ENCODE data around the gene ATAD3C. TPM values are rescaled to one million over a fixed set of nuclear protein-coding genes. Genes with fewer than 3 reads are reported as not detected.

The ATAD3C gene
- total and polyA plus RNA-seq, 10 of the 15 experiments (the other 5 are each of a cell fraction or from before 2014, with no cell fraction given), result 0.03 to 3.1 (median 0.86) TPM

Other genes starting within 250 kb of the ATAD3C start
Only the 7 nearest of the 28 such genes appear.
- gene AURKAIP1, start 74.5 kb upstream of the ATAD3C start, total RNA-seq (2014; rRNA removed), result 146 and 177 TPM in 2 replicates
- gene AURKAIP1, start 74.5 kb upstream of the ATAD3C start, total RNA-seq (2014; rRNA removed; fragmentation: Illumina TruSeq; extraction: Trizol), result 30.2 and 37.4 TPM in 2 replicates
- gene AURKAIP1, start 74.5 kb upstream of the ATAD3C start, total RNA-seq (2021), result 198 and 210 TPM in 2 replicates
- gene AURKAIP1, start 74.5 kb upstream of the ATAD3C start, polyA plus RNA-seq (2011; rRNA removed), result 38.3 and 66.8 TPM in 2 replicates
- gene AURKAIP1, start 74.5 kb upstream of the ATAD3C start, polyA plus RNA-seq (2014; fragmentation: Illumina TruSeq; extraction: Trizol), result 3.9 and 26.5 TPM in 2 replicates
- gene AURKAIP1, start 74.5 kb upstream of the ATAD3C start, polyA plus RNA-seq (2014; fragmentation: Nextera tagmentation; extraction: Ambion mirVana), result 10 to 100 TPM in 1 of 2 experiments, 1 to 10 TPM in 1; 6.5 to 26.6 TPM
- gene AURKAIP1, start 74.5 kb upstream of the ATAD3C start, polyA plus RNA-seq (2014; rRNA removed), result 173 and 210 TPM in 2 replicates
- 100 to 1,000 TPM; 341 to 366 TPM for gene AURKAIP1, start 74.5 kb upstream of the ATAD3C start, polyA plus RNA-seq (2016; fragmentation: Nextera tagmentation; extraction: Ambion mirVana)
- 102 and 106 TPM in 2 replicates for gene CCNL2, start 50.4 kb upstream of the ATAD3C start, total RNA-seq (2014; rRNA removed)
- 42.5 and 43.2 TPM in 2 replicates for gene CCNL2, start 50.4 kb upstream of the ATAD3C start, total RNA-seq (2014; rRNA removed; fragmentation: Illumina TruSeq; extraction: Trizol)
- gene CCNL2, start 50.4 kb upstream of the ATAD3C start, total RNA-seq (2021), result 83.8 and 101 TPM in 2 replicates
- 112 and 115 TPM in 2 replicates for gene CCNL2, start 50.4 kb upstream of the ATAD3C start, polyA plus RNA-seq (2011; rRNA removed)
- gene CCNL2, start 50.4 kb upstream of the ATAD3C start, polyA plus RNA-seq (2014; fragmentation: Illumina TruSeq; extraction: Trizol), result 33.7 and 54.3 TPM in 2 replicates
- gene CCNL2, start 50.4 kb upstream of the ATAD3C start, polyA plus RNA-seq (2014; fragmentation: Nextera tagmentation; extraction: Ambion mirVana), result 1 to 10 TPM; 2.1 to 5.5 TPM
- gene CCNL2, start 50.4 kb upstream of the ATAD3C start, polyA plus RNA-seq (2014; rRNA removed), result 143 and 153 TPM in 2 replicates
- gene CCNL2, start 50.4 kb upstream of the ATAD3C start, polyA plus RNA-seq (2016; fragmentation: Nextera tagmentation; extraction: Ambion mirVana), result 100 to 1,000 TPM; 100 to 102 TPM
- gene MRPL20, start 42.4 kb upstream of the ATAD3C start, total RNA-seq (2014; rRNA removed), result 205 and 223 TPM in 2 replicates
- 132 and 153 TPM in 2 replicates for gene MRPL20, start 42.4 kb upstream of the ATAD3C start, total RNA-seq (2014; rRNA removed; fragmentation: Illumina TruSeq; extraction: Trizol)
- 141 and 149 TPM in 2 replicates for gene MRPL20, start 42.4 kb upstream of the ATAD3C start, total RNA-seq (2021)
- 143 and 146 TPM in 2 replicates for gene MRPL20, start 42.4 kb upstream of the ATAD3C start, polyA plus RNA-seq (2011; rRNA removed)
- 115 and 129 TPM in 2 replicates for gene MRPL20, start 42.4 kb upstream of the ATAD3C start, polyA plus RNA-seq (2014; fragmentation: Illumina TruSeq; extraction: Trizol)
- 100 to 1,000 TPM; 519 to 525 TPM for gene MRPL20, start 42.4 kb upstream of the ATAD3C start, polyA plus RNA-seq (2014; fragmentation: Nextera tagmentation; extraction: Ambion mirVana)
- gene MRPL20, start 42.4 kb upstream of the ATAD3C start, polyA plus RNA-seq (2014; rRNA removed), result 287 and 301 TPM in 2 replicates
- 100 to 1,000 TPM; 366 to 375 TPM for gene MRPL20, start 42.4 kb upstream of the ATAD3C start, polyA plus RNA-seq (2016; fragmentation: Nextera tagmentation; extraction: Ambion mirVana)
- gene ANKRD65, start 28.4 kb upstream of the ATAD3C start, total RNA-seq (2014; rRNA removed), result 0.17 and 0.33 TPM in 2 replicates
- gene ANKRD65, start 28.4 kb upstream of the ATAD3C start, total RNA-seq (2014; rRNA removed; fragmentation: Illumina TruSeq; extraction: Trizol), result 0.18 and 0.45 TPM in 2 replicates
- 0.96 and 1.2 TPM in 2 replicates for gene ANKRD65, start 28.4 kb upstream of the ATAD3C start, total RNA-seq (2021)
- 0.12 and 0.24 TPM in 2 replicates for gene ANKRD65, start 28.4 kb upstream of the ATAD3C start, polyA plus RNA-seq (2011; rRNA removed)
- gene ANKRD65, start 28.4 kb upstream of the ATAD3C start, polyA plus RNA-seq (2014; fragmentation: Illumina TruSeq; extraction: Trizol), result 0.14 and 0.29 TPM in 2 replicates
- gene ANKRD65, start 28.4 kb upstream of the ATAD3C start, polyA plus RNA-seq (2014; fragmentation: Nextera tagmentation; extraction: Ambion mirVana), result under 1 TPM; 0.05 to 0.15 TPM
- gene ANKRD65, start 28.4 kb upstream of the ATAD3C start, polyA plus RNA-seq (2014; rRNA removed), result 0.86 and 0.94 TPM in 2 replicates
- gene ANKRD65, start 28.4 kb upstream of the ATAD3C start, polyA plus RNA-seq (2016; fragmentation: Nextera tagmentation; extraction: Ambion mirVana), result 1 to 10 TPM; 1.8 to 2.8 TPM
- gene VWA1, start 14.0 kb upstream of the ATAD3C start, total RNA-seq (2014; rRNA removed), result 0.40 and 0.71 TPM in 2 replicates
- gene VWA1, start 14.0 kb upstream of the ATAD3C start, total RNA-seq (2014; rRNA removed; fragmentation: Illumina TruSeq; extraction: Trizol), result 0.13 and 0.14 TPM in 2 replicates
- 1.7 and 1.8 TPM in 2 replicates for gene VWA1, start 14.0 kb upstream of the ATAD3C start, total RNA-seq (2021)
- 0.45 and 1.1 TPM in 2 replicates for gene VWA1, start 14.0 kb upstream of the ATAD3C start, polyA plus RNA-seq (2011; rRNA removed)
- 0.03 TPM in 1 of 2 replicates, not detected in the other for gene VWA1, start 14.0 kb upstream of the ATAD3C start, polyA plus RNA-seq (2014; fragmentation: Illumina TruSeq; extraction: Trizol)
- gene VWA1, start 14.0 kb upstream of the ATAD3C start, polyA plus RNA-seq (2014; fragmentation: Nextera tagmentation; extraction: Ambion mirVana), result under 1 TPM in 1 of 2 experiments, not detected in 1; 0.02 TPM
- 0.40 and 0.56 TPM in 2 replicates for gene VWA1, start 14.0 kb upstream of the ATAD3C start, polyA plus RNA-seq (2014; rRNA removed)
- gene VWA1, start 14.0 kb upstream of the ATAD3C start, polyA plus RNA-seq (2016; fragmentation: Nextera tagmentation; extraction: Ambion mirVana), result under 1 TPM in 1 of 2 experiments, not detected in 1; 0.24 TPM
- gene ATAD3B, start 22.1 kb downstream of the ATAD3C start, total RNA-seq (2014; rRNA removed), result 29.7 and 35.7 TPM in 2 replicates
- gene ATAD3B, start 22.1 kb downstream of the ATAD3C start, total RNA-seq (2014; rRNA removed; fragmentation: Illumina TruSeq; extraction: Trizol), result 9.3 and 10.7 TPM in 2 replicates
- 32.9 and 36.8 TPM in 2 replicates for gene ATAD3B, start 22.1 kb downstream of the ATAD3C start, total RNA-seq (2021)
- gene ATAD3B, start 22.1 kb downstream of the ATAD3C start, polyA plus RNA-seq (2011; rRNA removed), result 7.6 and 14.0 TPM in 2 replicates
- 2.1 and 5.8 TPM in 2 replicates for gene ATAD3B, start 22.1 kb downstream of the ATAD3C start, polyA plus RNA-seq (2014; fragmentation: Illumina TruSeq; extraction: Trizol)
- under 1 TPM; 0.03 to 0.73 TPM for gene ATAD3B, start 22.1 kb downstream of the ATAD3C start, polyA plus RNA-seq (2014; fragmentation: Nextera tagmentation; extraction: Ambion mirVana)
- gene ATAD3B, start 22.1 kb downstream of the ATAD3C start, polyA plus RNA-seq (2014; rRNA removed), result 38.8 and 52.5 TPM in 2 replicates
- 10 to 100 TPM; 33.7 to 35.1 TPM for gene ATAD3B, start 22.1 kb downstream of the ATAD3C start, polyA plus RNA-seq (2016; fragmentation: Nextera tagmentation; extraction: Ambion mirVana)
- 56.1 and 58.6 TPM in 2 replicates for gene ATAD3A, start 62.5 kb downstream of the ATAD3C start, total RNA-seq (2014; rRNA removed)
- gene ATAD3A, start 62.5 kb downstream of the ATAD3C start, total RNA-seq (2014; rRNA removed; fragmentation: Illumina TruSeq; extraction: Trizol), result 16.9 and 24.6 TPM in 2 replicates
- gene ATAD3A, start 62.5 kb downstream of the ATAD3C start, total RNA-seq (2021), result 66.8 and 76.4 TPM in 2 replicates
- gene ATAD3A, start 62.5 kb downstream of the ATAD3C start, polyA plus RNA-seq (2011; rRNA removed), result 6.6 and 16.2 TPM in 2 replicates
- 0.95 and 9.0 TPM in 2 replicates for gene ATAD3A, start 62.5 kb downstream of the ATAD3C start, polyA plus RNA-seq (2014; fragmentation: Illumina TruSeq; extraction: Trizol)
- gene ATAD3A, start 62.5 kb downstream of the ATAD3C start, polyA plus RNA-seq (2014; fragmentation: Nextera tagmentation; extraction: Ambion mirVana), result 1 to 10 TPM in 1 of 2 experiments, under 1 TPM in 1; 0.05 to 1.3 TPM
- 53.3 and 69.0 TPM in 2 replicates for gene ATAD3A, start 62.5 kb downstream of the ATAD3C start, polyA plus RNA-seq (2014; rRNA removed)
- gene ATAD3A, start 62.5 kb downstream of the ATAD3C start, polyA plus RNA-seq (2016; fragmentation: Nextera tagmentation; extraction: Ambion mirVana), result 10 to 100 TPM; 84.4 to 93.5 TPM

All from GM12878 (cell line).